Upper lobe of right lung (tissue), 1 donor: Measurements from ENCODE around the gene FDX1. TPM values are rescaled to one million over a fixed set of nuclear protein-coding genes. Genes with fewer than 3 reads are reported as not detected.

ENCODE experiments used
- ATAC-seq: fragments of 200-7000 bp; cut with Tn5 transposase; one replicate; pipeline ENCODE4 v1.9.1; 2020; ENCODE audit warnings: mild to moderate bottlenecking, moderate library complexity
- DNase-seq: peaks from one replicate; pipeline ENCODE4 v3.0.0-alpha.2; 2020
- H3K27ac ChIP-seq: fragments of 200-600 bp; one replicate; pipeline ENCODE4 v1.8.0; 2022
- H3K27me3 ChIP-seq: fragments of 200-600 bp; one replicate; pipeline ENCODE4 v1.8.0; 2022; ENCODE audit warnings: mild to moderate bottlenecking
- H3K36me3 ChIP-seq: fragments of 200-600 bp; one replicate; pipeline ENCODE4 v1.8.0; 2022
- H3K4me1 ChIP-seq: fragments of 200-600 bp; one replicate; pipeline ENCODE4 v1.8.0; 2022
- H3K4me3 ChIP-seq: fragments of 200-600 bp; one replicate; pipeline ENCODE4 v1.8.0; 2022; ENCODE audit warnings: mild to moderate bottlenecking
- H3K9me3 ChIP-seq: fragments of 200-600 bp; one replicate; pipeline ENCODE4 v1.8.0; 2022
- CTCF ChIP-seq: fragments of 200-600 bp; IDR thresholded peaks from one replicate; pipeline ENCODE4 v1.8.0; 2022; ENCODE audit warnings: antibody characterized with exemption
- intact Hi-C: fragments of 100-400 bp; cut with DNase I; formaldehyde crosslinking; loops from one replicate; pipeline ENCODE4 v1.11.0; 2022
- total RNA-seq: library from RNA; stranded (reverse); fragmentation: NEBNext Ultra II Directional; extraction: Animal tissue kit (Norgen Biotek cat#: 25700); gene quantifications from one replicate; pipeline ENCODE4 v1.2.1, GENCODE V29; 2021
- donor health status: DM: no; HTN: yes; CAD: no; lungs with severe emphysema.

The FDX1 gene
- total RNA-seq, 1 donor from 2014 or later = 21.6 TPM

GRCh38 chr11:110447343-110447742 lies 17.6 kb downstream of the FDX1 start:
- no peak overlapping the region for H3K4me3 ChIP-seq
- no peaks in the 10 kb centered on the region for H3K4me1 ChIP-seq
- peaks cover 8% of the 10 kb centered on the region for H3K36me3 ChIP-seq
- H3K9me3 ChIP-seq = no peaks in the 10 kb centered on the region
- no peak overlapping the region for H3K27ac ChIP-seq
- intact Hi-C loops = no loop called here
- no peak for ATAC-seq
- no peak for TF ChIP-seq CTCF
- no peaks in the 10 kb centered on the region for H3K27me3 ChIP-seq
- DNase-seq = no peak

DNA sequence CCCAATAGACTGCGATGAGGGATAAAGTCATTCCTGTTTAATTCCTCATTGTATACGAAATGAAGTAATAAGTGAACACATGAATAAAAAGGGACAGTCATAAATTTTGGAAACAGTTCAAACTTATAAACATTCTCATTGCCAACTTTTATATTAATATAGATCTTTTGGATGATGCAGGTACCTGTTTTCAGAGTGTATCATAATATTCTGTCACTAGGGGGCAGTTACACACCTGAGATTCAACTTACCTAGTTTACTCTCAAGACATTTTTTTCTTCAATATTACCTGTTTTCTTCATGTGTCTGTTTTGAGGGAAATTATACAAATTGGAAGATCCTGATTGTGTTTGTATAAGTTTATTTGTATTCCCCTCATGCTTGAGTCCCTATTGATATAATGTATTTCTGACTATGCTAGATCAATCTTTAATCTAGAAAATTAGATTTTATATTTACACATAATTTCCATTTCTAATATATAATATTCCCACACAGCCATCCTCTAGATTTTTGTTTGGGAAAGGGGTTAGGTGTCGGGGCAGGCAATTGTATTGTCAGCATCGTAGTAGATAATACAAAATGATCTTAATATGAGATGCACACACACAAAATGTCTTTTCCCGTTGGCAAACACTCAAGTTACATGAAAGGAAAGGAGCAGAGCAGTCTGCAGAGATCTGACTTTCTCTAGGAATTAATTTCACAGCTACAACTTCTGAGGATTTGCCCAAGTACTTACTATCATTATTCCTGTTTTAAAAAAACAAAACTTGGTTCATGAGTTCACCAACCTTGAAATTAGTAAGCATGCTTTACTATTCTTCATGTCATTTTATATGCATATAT lies 18.4 kb downstream of the FDX1 start:
- Histone ChIP-seq H3K36me3 (no peaks in the 10 kb centered on the region), H3K27me3 (no peaks in the 10 kb centered on the region), H3K27ac (no peak overlapping the region), H3K9me3 (no peaks in the 10 kb centered on the region), H3K4me1 (no peaks in the 10 kb centered on the region), H3K4me3 (no peak overlapping the region)
- ATAC-seq (no peak), DNase-seq (no peak)
- TF ChIP-seq CTCF = peak; percentile 36
- intact Hi-C loops = no loop called here

DNA sequence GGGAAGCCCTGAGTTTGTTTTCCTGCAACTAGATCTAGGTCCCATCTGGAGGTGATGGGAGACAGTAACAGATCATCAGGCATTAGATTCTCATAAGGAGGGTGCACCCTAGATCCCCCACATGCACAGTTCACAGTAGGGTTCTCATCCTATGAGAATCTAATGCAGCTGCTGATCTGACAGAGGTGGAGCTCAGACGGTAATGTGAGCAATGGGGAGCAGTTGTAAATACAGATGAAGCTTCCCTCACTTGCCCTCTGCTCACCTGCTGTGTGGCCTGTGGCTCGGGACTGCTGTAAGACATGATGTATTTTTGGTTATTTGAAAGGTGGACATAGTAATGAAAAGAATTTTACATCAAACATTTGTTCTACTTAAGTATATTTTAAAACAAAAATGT lies 20.5 kb downstream of the FDX1 start:
- Histone ChIP-seq H3K4me1 (no peaks in the 10 kb centered on the region), H3K27ac (no peak overlapping the region), H3K27me3 (no peaks in the 10 kb centered on the region), H3K9me3 (no peaks in the 10 kb centered on the region), H3K4me3 (no peak overlapping the region), H3K36me3 (no peaks in the 10 kb centered on the region)
- intact Hi-C loops = no loop called here
- no peak for TF ChIP-seq CTCF
- ATAC-seq = no peak
- no peak for DNase-seq

GRCh38 chr11:110452720-110453119 lies 23.0 kb downstream of the FDX1 start:
- no peak for TF ChIP-seq CTCF
- Histone ChIP-seq H3K27ac (no peak overlapping the region), H3K27me3 (no peaks in the 10 kb centered on the region), H3K36me3 (peaks cover 6% of the 10 kb centered on the region), H3K4me1 (no peaks in the 10 kb centered on the region), H3K4me3 (no peak overlapping the region), H3K9me3 (no peaks in the 10 kb centered on the region)
- intact Hi-C loops = no loop called here
- DNase-seq (no peak), ATAC-seq (no peak)

GRCh38 chr11:110453684-110454354 lies 24.1 kb downstream of the FDX1 start:
- Histone ChIP-seq H3K36me3 (peaks cover 16% of the 10 kb centered on the region), H3K27me3 (no peaks in the 10 kb centered on the region), H3K4me1 (no peaks in the 10 kb centered on the region), H3K9me3 (no peaks in the 10 kb centered on the region), H3K27ac (no peak overlapping the region), H3K4me3 (no peak overlapping the region)
- DNase-seq = no peak
- TF ChIP-seq CTCF = no peak
- intact Hi-C loops = no loop called here
- ATAC-seq = no peak
